GM23248 (cell line): ENCODE data around the gene IGF2BP1. TPM values are rescaled to one million over a fixed set of nuclear protein-coding genes. Genes with fewer than 3 reads are reported as not detected.

ENCODE experiments used
- DNase-seq: peaks from one replicate; pipeline ENCODE4 v3.0.0-alpha.2; 2015
- H2AFZ ChIP-seq: fragments of 200-600 bp; sonication (generic); 2 replicates; pipeline ENCODE4 v1.6.1; 2016; ENCODE audit warnings: antibody characterized with exemption
- H3F3A ChIP-seq: fragments of 200-600 bp; sonication (generic); 2 replicates; pipeline ENCODE4 v1.6.1; 2016; ENCODE audit warnings: mild to moderate bottlenecking, antibody characterized with exemption, mixed run types; ENCODE audit not compliant: insufficient read depth
- H3K27ac ChIP-seq: fragments of 200-600 bp; sonication (generic); 2 replicates; pipeline ENCODE4 v1.5.1; 2016; ENCODE audit warnings: mild to moderate bottlenecking
- H3K27me3 ChIP-seq: fragments of 200-600 bp; sonication (generic); replicated peaks from 2 replicates; pipeline ENCODE4 v1.6.1; 2016; ENCODE audit warnings: mild to moderate bottlenecking; ENCODE audit not compliant: insufficient read depth
- H3K36me3 ChIP-seq: fragments of 200-600 bp; sonication (generic); 2 replicates; pipeline ENCODE4 v1.6.1; 2016; ENCODE audit warnings: low read depth, mild to moderate bottlenecking
- H3K4me1 ChIP-seq: fragments of 200-600 bp; sonication (generic); 2 replicates; pipeline ENCODE4 v1.6.1; 2016; ENCODE audit warnings: mild to moderate bottlenecking; ENCODE audit not compliant: insufficient read depth
- H3K4me2 ChIP-seq: fragments of 200-600 bp; sonication (generic); one replicate; pipeline ENCODE4 v1.6.1; 2016; ENCODE audit warnings: mild to moderate bottlenecking; ENCODE audit not compliant: unreplicated experiment
- H3K4me3 ChIP-seq: fragments of 200-600 bp; sonication (generic); 2 replicates; pipeline ENCODE4 v1.5.1; 2016; ENCODE audit warnings: mild to moderate bottlenecking
- H3K79me2 ChIP-seq: fragments of 200-600 bp; sonication (generic); 2 replicates; pipeline ENCODE4 v1.6.1; 2016; ENCODE audit warnings: mild to moderate bottlenecking; ENCODE audit not compliant: insufficient read depth
- H3K9ac ChIP-seq: fragments of 200-600 bp; sonication (generic); 2 replicates; pipeline ENCODE4 v1.6.1; 2016; ENCODE audit warnings: mild to moderate bottlenecking
- H3K9me2 ChIP-seq: fragments of 200-600 bp; sonication (generic); 2 replicates; pipeline ENCODE4 v1.6.1; 2016; ENCODE audit warnings: mixed run types, mild to moderate bottlenecking, moderate library complexity; ENCODE audit not compliant: insufficient read depth
- H3K9me3 ChIP-seq: fragments of 200-600 bp; sonication (generic); one replicate; pipeline ENCODE4 v1.6.1; 2017; ENCODE audit warnings: low read depth
- H4K20me1 ChIP-seq: fragments of 200-600 bp; sonication (generic); 2 replicates; pipeline ENCODE4 v1.6.0; 2016; ENCODE audit not compliant: insufficient read depth
- EZH2 ChIP-seq: fragments of 200-600 bp; sonication (generic); IDR thresholded peaks from 2 replicates; pipeline ENCODE4 v1.6.1; 2018; ENCODE audit warnings: antibody characterized with exemption, mild to moderate bottlenecking; ENCODE audit not compliant: insufficient read depth, poor library complexity, severe bottlenecking
- EZH2phosphoT487 ChIP-seq: fragments of 200-600 bp; sonication (generic); IDR thresholded peaks from 2 replicates; pipeline ENCODE4 v1.6.1; 2018; ENCODE audit warnings: antibody characterized with exemption, moderate library complexity, mild to moderate bottlenecking, low read depth; ENCODE audit not compliant: insufficient read depth
- WGBS, 2 experiments: methylation state at CpG; one replicate each; pipeline ENCODE4 v1.1.6; 2015 to 2017; ENCODE audit warnings: low lambda C conversion rate in 2 of 2, low coverage in 1 of 2; ENCODE audit errors: missing lambda C conversion rate in 2 of 2; 5-methylcytosine and 5-hydroxymethylcytosine counted together
- in situ Hi-C: fragments of 300-500 bp; cut with MboI; formaldehyde crosslinking; loops from 2 replicates; pipeline ENCODE4 v1.15.0; 2020
- polyA plus RNA-seq: library from polyadenylated mRNA; unstranded; fragments of >200 nt; fragmentation: Nextera tagmentation; extraction: Ambion mirVana; gene quantifications from 2 replicates; pipeline ENCODE4 v1.2.1, GENCODE V29; 2016
- total RNA-seq: library from RNA; depleted of rRNA; stranded (reverse); fragments of >200 nt; shearing (Covaris generic); gene quantifications from 2 replicates; pipeline ENCODE4 v1.2.3, GENCODE V29; 2014

The IGF2BP1 gene
- total and polyA plus RNA-seq, 2 experiments from 2014 or later, result 4.3 to 8.1 TPM

- H3K9me2 ChIP-seq, result no peaks in the 10 kb centered on the region
- no peaks in the 10 kb centered on the region for H3K79me2 ChIP-seq
- peak overlapping the region; percentile 49 for H3K4me2 ChIP-seq
- no peaks in the 10 kb centered on the region for H3K27me3 ChIP-seq
- H3K36me3 ChIP-seq, result no peaks in the 10 kb centered on the region
- TF ChIP-seq EZH2, result no peak
- H3K4me1 ChIP-seq, result peaks cover 11% of the 10 kb centered on the region
- WGBS, 2 experiments, result 17 to 20% methylated on average over 11 of the region's 11 CpGs
- DNase-seq, result peak; percentile 53
- H4K20me1 ChIP-seq, result no peaks in the 10 kb centered on the region
- peak overlapping the region; percentile 41 for H3K4me3 ChIP-seq
- in situ Hi-C loops, result no loop called here
- H3F3A ChIP-seq, result 0 out of 2 replicates have a peak, but pooled peaks cover 6% of the 10 kb centered on the region
- H2AFZ ChIP-seq, result peak overlapping the region; percentile 81
- no peaks in the 10 kb centered on the region for H3K9me3 ChIP-seq
- peak overlapping the region; percentile 45 for H3K9ac ChIP-seq
- peak overlapping the region; percentile 66 for H3K27ac ChIP-seq
These were observed 36.2 kb upstream of the IGF2BP1 start for GRCh38 chr17:48960834-48961515.

DNA sequence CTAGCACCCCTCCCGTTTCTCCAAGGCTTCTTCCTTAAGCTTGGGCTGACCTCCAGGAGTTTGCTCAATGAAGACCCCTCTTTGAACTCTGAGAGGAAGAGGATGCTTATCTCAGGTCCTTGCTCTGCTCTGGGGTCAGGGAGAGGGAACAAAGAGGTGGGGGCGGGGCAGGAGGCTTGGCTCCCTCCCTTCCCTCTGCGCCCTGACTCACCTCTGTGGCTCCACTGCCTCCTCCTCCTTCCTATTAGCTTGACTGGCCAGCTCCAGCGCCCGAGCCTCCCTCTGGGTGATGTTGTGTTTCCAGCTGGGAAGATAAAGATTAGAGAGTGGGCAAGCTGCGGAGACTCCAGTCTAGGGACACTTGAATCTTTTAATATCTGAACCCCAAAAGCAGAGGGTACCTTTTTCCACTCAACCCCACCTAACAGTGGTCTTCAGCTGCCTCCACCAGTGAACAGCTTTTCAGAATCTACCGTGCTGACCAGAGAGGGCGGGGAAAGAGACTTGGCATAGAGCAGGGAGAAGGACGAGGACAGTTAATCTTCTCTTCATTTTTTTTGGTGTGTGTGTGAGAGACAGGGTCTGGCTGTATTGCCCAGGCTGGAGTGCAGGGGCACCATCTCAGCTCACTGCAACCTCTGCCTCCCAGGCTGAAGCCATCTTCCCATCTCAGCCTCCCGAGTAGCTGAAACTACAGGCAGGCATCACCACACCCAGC lies 35.5 kb upstream of the IGF2BP1 start:
- in situ Hi-C loops, result no loop called here
- H3F3A ChIP-seq, result 0 out of 2 replicates have a peak, but pooled peaks cover 6% of the 10 kb centered on the region
- H2AFZ ChIP-seq, result peak overlapping the region; percentile 81
- H3K36me3 ChIP-seq, result no peaks in the 10 kb centered on the region
- no peaks in the 10 kb centered on the region for H3K9me3 ChIP-seq
- H4K20me1 ChIP-seq, result no peaks in the 10 kb centered on the region
- H3K4me2 ChIP-seq, result peak overlapping the region; percentile 49
- TF ChIP-seq EZH2 (no peak), EZH2phosphoT487 (no peak)
- 17 to 24% methylated on average over 10 of the region's 10 CpGs for WGBS, 2 experiments
- H3K27me3 ChIP-seq, result no peaks in the 10 kb centered on the region
- peak; percentile 93 for DNase-seq
- peak overlapping the region; percentile 41 for H3K4me3 ChIP-seq
- H3K79me2 ChIP-seq, result no peaks in the 10 kb centered on the region
- peak overlapping the region; percentile 66 for H3K27ac ChIP-seq
- H3K9me2 ChIP-seq, result no peaks in the 10 kb centered on the region
- peak overlapping the region; percentile 45 for H3K9ac ChIP-seq
- peaks cover 11% of the 10 kb centered on the region for H3K4me1 ChIP-seq

GRCh38 chr17:48970224-48970623 lies 27.0 kb upstream of the IGF2BP1 start:
- Histone ChIP-seq H3K9me3 (no peaks in the 10 kb centered on the region), H4K20me1 (no peaks in the 10 kb centered on the region), H3K27ac (no peak overlapping the region), H3K9me2 (no peaks in the 10 kb centered on the region), H2AFZ (no peak overlapping the region), H3K4me2 (no peak overlapping the region), H3K27me3 (no peaks in the 10 kb centered on the region), H3K36me3 (no peaks in the 10 kb centered on the region), H3K9ac (no peak overlapping the region), H3K79me2 (no peaks in the 10 kb centered on the region), H3K4me1 (peaks cover 26% of the 10 kb centered on the region), H3K4me3 (no peak overlapping the region), H3F3A (peaks cover 14% of the 10 kb centered on the region)
- 57 to 65% methylated on average over 4 of the region's 4 CpGs for WGBS, 2 experiments
- in situ Hi-C loops, result no loop called here
- TF ChIP-seq EZH2 (no peak), EZH2phosphoT487 (no peak)
- DNase-seq, result no peak

- Histone ChIP-seq H3K4me3 (no peak overlapping the region), H3K9ac (no peak overlapping the region), H3K79me2 (no peaks in the 10 kb centered on the region), H3K4me1 (peaks cover 26% of the 10 kb centered on the region), H3K27me3 (no peaks in the 10 kb centered on the region), H2AFZ (peak overlapping the region; percentile 59; the same call in 1 of the 2 replicates), H3K9me3 (no peaks in the 10 kb centered on the region), H3K9me2 (no peaks in the 10 kb centered on the region), H3K27ac (no peak overlapping the region; the same call in 1 of the 2 replicates), H3K36me3 (no peaks in the 10 kb centered on the region), H3K4me2 (peak overlapping the region; percentile 56), H4K20me1 (no peaks in the 10 kb centered on the region), H3F3A (peaks cover 14% of the 10 kb centered on the region)
- no peak for DNase-seq
- in situ Hi-C loops, result no loop called here
- 80% methylated on average over 10 to 12 of the region's 12 CpGs for WGBS, 2 experiments
- no peak for TF ChIP-seq EZH2phosphoT487
- TF ChIP-seq EZH2, result no peak
These were observed 26.1 kb upstream of the IGF2BP1 start for GRCh38 chr17:48970865-48971687.
